DOHH2 (cell line): ENCODE measurements around the gene ZNF592.

Source experiments
- CTCF ChIP-seq: fragments of 200-600 bp; sonication (generic); IDR thresholded peaks from one replicate; pipeline ENCODE4 v1.5.1; 2014; ENCODE audit warnings: antibody characterized with exemption, mild to moderate bottlenecking, low read depth, low read length; ENCODE audit not compliant: poor library complexity, severe bottlenecking
- EZH2phosphoT487 ChIP-seq: fragments of 200-600 bp; sonication (generic); IDR thresholded peaks from 2 replicates; pipeline ENCODE4 v1.6.1; 2017; ENCODE audit warnings: borderline replicate concordance, mild to moderate bottlenecking, antibody characterized with exemption, low read length, moderate library complexity, mixed read lengths

- TF ChIP-seq CTCF (no peak), EZH2phosphoT487 (no peak)
Observed at GRCh38 chr15:84852212-84852611, 103.8 kb downstream of the ZNF592 start.
